ENCODE data around the gene COL4A6. TPM values are rescaled to one million over a fixed set of nuclear protein-coding genes. Genes with fewer than 3 reads are reported as not detected.

Gene COL4A6
- total and polyA plus RNA-seq, 2 donors (not counting 3 experiments of a cell fraction or from before 2014, with no cell fraction given), result 0.49 to 0.62 TPM

DNA sequence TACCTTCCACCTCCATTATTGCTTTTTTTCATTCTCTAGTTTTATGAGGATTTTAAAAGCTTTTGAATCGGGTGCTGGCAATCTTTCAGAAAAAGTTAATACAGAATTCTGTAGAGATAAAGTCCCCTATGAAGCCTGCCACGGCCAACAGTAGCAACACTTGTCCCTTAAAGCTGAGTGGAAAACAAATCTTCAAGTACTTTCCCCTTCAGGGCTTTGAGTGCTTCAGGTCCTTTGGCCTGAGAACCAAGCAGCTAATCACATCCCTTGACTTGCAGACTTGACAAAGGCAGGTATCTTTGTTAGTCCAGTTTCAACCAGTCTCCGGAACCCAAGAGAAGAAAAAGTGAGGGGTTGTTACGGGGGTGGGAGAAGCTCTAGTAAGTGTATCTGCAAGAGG lies 202.2 kb downstream of the COL4A6 start:
- TF ChIP-seq MYC (IDR thresholded peaks at IDR 0.05; ENCODE audit: low read depth, low read length), result no peak
- intact Hi-C loops (cut with micrococcal nuclease), result no loop called here
- H3K27me3 ChIP-seq (ENCODE audit: control insufficient read depth in 2 of 2, insufficient read depth in 2 of 2, low read length in 2 of 2), result no peaks in the 10 kb centered on the region
- no peaks in the 10 kb centered on the region for H3K36me3 ChIP-seq (ENCODE audit: control insufficient read depth in 2 of 2, extremely low read depth in 1 of 2, insufficient read depth in 2 of 2, low read length in 2 of 2)
- H3K27ac ChIP-seq (ENCODE audit: insufficient read depth, low read depth, low read length), result no peak overlapping the region
- no peak overlapping the region for H3K9ac ChIP-seq (replicated peaks; ENCODE audit: extremely low read depth, insufficient read depth, low read length)
- no peaks in the 10 kb centered on the region for H3K9me1 ChIP-seq (replicated peaks; ENCODE audit: control insufficient read depth, extremely low read depth, insufficient read depth, low read length)
- DNase-seq (ENCODE audit: low read depth, low spot score) (no peak), FAIRE-seq (no peak)
- no peaks in the 10 kb centered on the region for H3K79me2 ChIP-seq (ENCODE audit: control insufficient read depth, insufficient read depth, low read length)
- no TSS peak for BruUV-seq (replicated peaks)
- no peak overlapping the region for H3K4me3 ChIP-seq (replicated peaks in 1 of 3; ENCODE audit: insufficient read depth in 1 of 3, low read depth in 1 of 3, low read length in 3 of 3)
- H3K4me1 ChIP-seq (ENCODE audit: control insufficient read depth, extremely low read depth, insufficient read depth, low read length), result no peaks in the 10 kb centered on the region
- dilution Hi-C loops (cut with MboI; ENCODE audit: extremely low pct_ligation_motif_present, low sequenced_read_pairs), result no loop called here
- H4K20me1 ChIP-seq (replicated peaks; ENCODE audit: control insufficient read depth, extremely low read depth, insufficient read depth, low read length), result no peaks in the 10 kb centered on the region
- no peak overlapping the region for H2AFZ ChIP-seq (ENCODE audit: low read depth, low read length)
- no peaks in the 10 kb centered on the region for H3K9me3 ChIP-seq (replicated peaks; ENCODE audit: control insufficient read depth, insufficient read depth, low read length)
- CTCF ChIA-PET, result interaction anchor here (1.3 to 1.6 kb wide), 2 partner anchors 12 kb away, joined by 5 to 6 read pairs; no protein-coding TSS in a partner anchor
- H3K4me2 ChIP-seq (ENCODE audit: insufficient read depth, low read length), result no peak overlapping the region
- POLR2A ChIA-PET, result no interaction called here

DNA sequence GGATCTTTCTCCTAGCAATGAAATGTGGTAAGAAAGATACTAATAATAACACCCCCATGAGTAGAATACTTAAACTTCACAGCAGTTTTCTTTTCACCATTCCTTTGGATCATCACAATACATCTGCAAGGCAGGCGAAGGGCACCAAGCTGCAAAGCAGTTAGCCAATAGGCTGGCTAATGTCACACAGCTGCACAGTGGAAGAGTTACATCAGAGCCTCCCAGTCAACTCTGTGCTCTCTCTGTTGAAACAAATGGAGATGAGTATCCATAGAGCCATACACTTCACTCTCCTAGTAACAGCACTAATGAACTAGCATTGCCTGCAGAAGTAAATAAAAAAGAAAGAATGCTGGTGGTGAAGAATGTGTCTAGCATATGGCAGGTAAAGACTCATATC lies 207.6 kb downstream of the COL4A6 start:
- Histone ChIP-seq H3K9me3 (replicated peaks; ENCODE audit: control insufficient read depth, insufficient read depth, low read length) (no peaks in the 10 kb centered on the region), H3K4me2 (ENCODE audit: insufficient read depth, low read length) (no peak overlapping the region), H3K9me1 (replicated peaks; ENCODE audit: control insufficient read depth, extremely low read depth, insufficient read depth, low read length) (no peaks in the 10 kb centered on the region), H3K27me3 (ENCODE audit: control insufficient read depth in 2 of 2, insufficient read depth in 2 of 2, low read length in 2 of 2) (peaks cover 0 to 2% of the 10 kb centered on the region in 2 experiments), H3K79me2 (ENCODE audit: control insufficient read depth, insufficient read depth, low read length) (no peaks in the 10 kb centered on the region), H3K36me3 (ENCODE audit: control insufficient read depth in 2 of 2, extremely low read depth in 1 of 2, insufficient read depth in 2 of 2, low read length in 2 of 2) (no peaks in the 10 kb centered on the region), H2AFZ (ENCODE audit: low read depth, low read length) (no peak overlapping the region), H3K4me1 (ENCODE audit: control insufficient read depth, extremely low read depth, insufficient read depth, low read length) (no peaks in the 10 kb centered on the region), H3K9ac (replicated peaks; ENCODE audit: extremely low read depth, insufficient read depth, low read length) (no peak overlapping the region), H3K27ac (ENCODE audit: insufficient read depth, low read depth, low read length) (no peak overlapping the region), H3K4me3 (replicated peaks in 1 of 3; ENCODE audit: insufficient read depth in 1 of 3, low read depth in 1 of 3, low read length in 3 of 3) (no peak overlapping the region), H4K20me1 (replicated peaks; ENCODE audit: control insufficient read depth, extremely low read depth, insufficient read depth, low read length) (no peaks in the 10 kb centered on the region)
- DNase-seq (ENCODE audit: low read depth, low spot score), result no peak
- no TSS peak for BruUV-seq (replicated peaks)
- intact Hi-C loops (cut with micrococcal nuclease), result no loop called here
- no peak for FAIRE-seq
- dilution Hi-C loops (cut with MboI; ENCODE audit: extremely low pct_ligation_motif_present, low sequenced_read_pairs), result no loop called here
- TF ChIP-seq POLR2AphosphoS5 (IDR thresholded peaks at IDR 0.05; ENCODE audit: insufficient read depth, low read depth, low read length) (no peak), JUN (IDR thresholded peaks at IDR 0.05; ENCODE audit: borderline replicate concordance, insufficient read depth, insufficient read length, low read depth) (no peak), GATA2 (IDR thresholded peaks at IDR 0.05; ENCODE audit: insufficient read depth, insufficient read length, low read depth, low read length) (no peak), FOS (IDR thresholded peaks at IDR 0.05; ENCODE audit: borderline replicate concordance, insufficient read depth, low read length) (no peak), MAX (IDR thresholded peaks at IDR 0.05; ENCODE audit: insufficient read depth, insufficient read length) (no peak), EZH2 (IDR thresholded peaks at IDR 0.05; ENCODE audit: borderline replicate concordance, low read depth, low read length, severe bottlenecking) (no peak)
- TF ChIP-seq, protein P1, sequence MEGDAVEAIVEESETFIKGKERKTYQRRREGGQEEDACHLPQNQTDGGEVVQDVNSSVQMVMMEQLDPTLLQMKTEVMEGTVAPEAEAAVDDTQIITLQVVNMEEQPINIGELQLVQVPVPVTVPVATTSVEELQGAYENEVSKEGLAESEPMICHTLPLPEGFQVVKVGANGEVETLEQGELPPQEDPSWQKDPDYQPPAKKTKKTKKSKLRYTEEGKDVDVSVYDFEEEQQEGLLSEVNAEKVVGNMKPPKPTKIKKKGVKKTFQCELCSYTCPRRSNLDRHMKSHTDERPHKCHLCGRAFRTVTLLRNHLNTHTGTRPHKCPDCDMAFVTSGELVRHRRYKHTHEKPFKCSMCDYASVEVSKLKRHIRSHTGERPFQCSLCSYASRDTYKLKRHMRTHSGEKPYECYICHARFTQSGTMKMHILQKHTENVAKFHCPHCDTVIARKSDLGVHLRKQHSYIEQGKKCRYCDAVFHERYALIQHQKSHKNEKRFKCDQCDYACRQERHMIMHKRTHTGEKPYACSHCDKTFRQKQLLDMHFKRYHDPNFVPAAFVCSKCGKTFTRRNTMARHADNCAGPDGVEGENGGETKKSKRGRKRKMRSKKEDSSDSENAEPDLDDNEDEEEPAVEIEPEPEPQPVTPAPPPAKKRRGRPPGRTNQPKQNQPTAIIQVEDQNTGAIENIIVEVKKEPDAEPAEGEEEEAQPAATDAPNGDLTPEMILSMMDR (IDR thresholded peaks at IDR 0.05; ENCODE audit: extremely low read depth in 1 of 2, insufficient read depth in 1 of 2, low read depth in 1 of 2, low read length in 2 of 2), result no peak
- ChIA-PET POLR2A (no interaction called here), CTCF (no interaction called here)

Measured in endothelial cell of umbilical vein (primary cell).